ENCODE results near the gene OBSCN.

The OBSCN gene, protein sequence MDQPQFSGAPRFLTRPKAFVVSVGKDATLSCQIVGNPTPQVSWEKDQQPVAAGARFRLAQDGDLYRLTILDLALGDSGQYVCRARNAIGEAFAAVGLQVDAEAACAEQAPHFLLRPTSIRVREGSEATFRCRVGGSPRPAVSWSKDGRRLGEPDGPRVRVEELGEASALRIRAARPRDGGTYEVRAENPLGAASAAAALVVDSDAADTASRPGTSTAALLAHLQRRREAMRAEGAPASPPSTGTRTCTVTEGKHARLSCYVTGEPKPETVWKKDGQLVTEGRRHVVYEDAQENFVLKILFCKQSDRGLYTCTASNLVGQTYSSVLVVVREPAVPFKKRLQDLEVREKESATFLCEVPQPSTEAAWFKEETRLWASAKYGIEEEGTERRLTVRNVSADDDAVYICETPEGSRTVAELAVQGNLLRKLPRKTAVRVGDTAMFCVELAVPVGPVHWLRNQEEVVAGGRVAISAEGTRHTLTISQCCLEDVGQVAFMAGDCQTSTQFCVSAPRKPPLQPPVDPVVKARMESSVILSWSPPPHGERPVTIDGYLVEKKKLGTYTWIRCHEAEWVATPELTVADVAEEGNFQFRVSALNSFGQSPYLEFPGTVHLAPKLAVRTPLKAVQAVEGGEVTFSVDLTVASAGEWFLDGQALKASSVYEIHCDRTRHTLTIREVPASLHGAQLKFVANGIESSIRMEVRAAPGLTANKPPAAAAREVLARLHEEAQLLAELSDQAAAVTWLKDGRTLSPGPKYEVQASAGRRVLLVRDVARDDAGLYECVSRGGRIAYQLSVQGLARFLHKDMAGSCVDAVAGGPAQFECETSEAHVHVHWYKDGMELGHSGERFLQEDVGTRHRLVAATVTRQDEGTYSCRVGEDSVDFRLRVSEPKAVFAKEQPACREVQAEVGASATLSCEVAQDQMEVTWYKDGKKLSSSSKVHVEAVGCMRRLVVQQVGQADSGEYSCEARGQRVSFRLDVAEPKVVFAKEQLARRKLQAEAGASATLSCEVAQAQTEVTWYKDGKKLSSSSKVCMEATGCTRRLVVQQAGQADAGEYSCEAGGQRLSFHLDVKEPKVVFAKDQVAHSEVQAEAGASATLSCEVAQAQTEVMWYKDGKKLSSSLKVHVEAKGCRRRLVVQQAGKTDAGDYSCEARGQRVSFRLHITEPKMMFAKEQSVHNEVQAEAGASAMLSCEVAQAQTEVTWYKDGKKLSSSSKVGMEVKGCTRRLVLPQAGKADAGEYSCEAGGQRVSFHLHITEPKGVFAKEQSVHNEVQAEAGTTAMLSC (N-terminal part only)

DNA sequence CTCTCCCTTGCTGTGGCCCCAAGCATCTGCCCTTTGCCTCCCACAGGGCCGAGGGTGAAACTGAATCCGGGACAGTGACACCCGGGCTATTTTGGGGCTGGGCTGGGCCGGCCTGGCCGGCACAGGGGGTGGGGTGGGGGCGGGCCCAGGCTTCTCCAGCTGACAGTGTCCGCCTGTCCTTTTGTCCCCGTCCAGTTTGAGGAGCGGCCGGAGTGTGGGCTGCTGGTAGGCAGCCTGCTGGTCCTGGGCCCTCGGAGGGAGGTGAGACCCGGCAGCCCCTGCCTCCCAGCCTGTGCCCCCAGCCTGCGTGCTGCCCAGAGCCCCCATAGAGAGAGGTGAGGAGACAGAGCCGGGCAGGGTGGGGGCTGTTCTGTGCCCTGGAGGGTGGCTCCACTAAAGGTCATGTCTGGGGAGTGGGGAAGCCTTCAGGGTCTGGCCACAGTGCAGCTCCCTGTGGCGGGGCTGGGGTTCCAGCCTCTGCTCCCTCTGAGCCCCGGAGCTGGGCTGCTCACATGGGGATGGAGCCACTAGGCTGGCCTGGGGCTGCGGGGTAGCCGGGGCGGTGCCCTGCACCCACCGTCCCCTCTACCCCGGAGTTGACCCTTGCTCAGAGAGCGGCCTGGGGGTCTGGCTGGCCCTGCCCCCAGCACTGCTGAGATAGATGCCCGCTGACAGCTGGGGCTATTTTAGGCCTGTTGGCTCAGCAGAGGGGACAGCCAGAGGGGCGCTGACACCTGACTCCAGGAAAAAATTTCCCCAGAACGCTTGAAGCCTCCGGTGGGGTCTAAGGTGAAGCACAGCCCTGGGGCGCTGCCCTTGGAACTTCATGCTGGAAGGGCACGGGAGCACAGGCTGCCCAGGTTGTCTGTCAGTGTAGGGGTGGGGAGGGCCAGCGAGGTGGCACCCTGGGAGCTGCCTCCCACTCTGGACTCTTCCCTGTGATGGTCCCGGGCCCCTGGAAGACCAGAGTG lies at the start of gene OBSCN:
Gene OBSCN, plus strand, starts transcription at position 194 of the 971 bp plus-strand sequence. CDS start 3,740 bp downstream, outside the sequence.
- in situ Hi-C loops (cut with HindIII; ENCODE audit: low sequenced_read_pairs): no loop called here

DNA sequence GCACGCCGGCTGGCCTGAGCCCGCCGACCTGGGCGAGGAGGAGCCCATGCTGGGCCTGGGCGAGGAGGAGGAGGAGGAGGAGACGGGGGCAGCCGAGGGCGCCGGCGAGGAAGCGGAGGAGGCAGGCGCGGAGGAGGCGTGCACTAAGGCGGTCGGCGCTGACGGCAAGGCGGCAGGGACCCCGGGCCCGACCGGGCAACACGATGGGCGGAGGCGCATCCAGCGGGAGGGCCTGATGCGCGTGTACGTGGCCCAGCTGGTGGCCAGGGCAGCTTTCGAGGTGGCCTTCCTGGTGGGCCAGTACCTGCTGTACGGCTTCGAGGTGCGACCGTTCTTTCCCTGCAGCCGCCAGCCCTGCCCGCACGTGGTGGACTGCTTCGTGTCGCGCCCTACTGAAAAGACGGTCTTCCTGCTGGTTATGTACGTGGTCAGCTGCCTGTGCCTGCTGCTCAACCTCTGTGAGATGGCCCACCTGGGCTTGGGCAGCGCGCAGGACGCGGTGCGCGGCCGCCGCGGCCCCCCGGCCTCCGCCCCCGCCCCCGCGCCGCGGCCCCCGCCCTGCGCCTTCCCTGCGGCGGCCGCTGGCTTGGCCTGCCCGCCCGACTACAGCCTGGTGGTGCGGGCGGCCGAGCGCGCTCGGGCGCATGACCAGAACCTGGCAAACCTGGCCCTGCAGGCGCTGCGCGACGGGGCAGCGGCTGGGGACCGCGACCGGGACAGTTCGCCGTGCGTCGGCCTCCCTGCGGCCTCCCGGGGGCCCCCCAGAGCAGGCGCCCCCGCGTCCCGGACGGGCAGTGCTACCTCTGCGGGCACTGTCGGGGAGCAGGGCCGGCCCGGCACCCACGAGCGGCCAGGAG lies 49.5 kb upstream of the OBSCN start:
- in situ Hi-C loops (cut with HindIII; ENCODE audit: low sequenced_read_pairs): no loop called here

DNA sequence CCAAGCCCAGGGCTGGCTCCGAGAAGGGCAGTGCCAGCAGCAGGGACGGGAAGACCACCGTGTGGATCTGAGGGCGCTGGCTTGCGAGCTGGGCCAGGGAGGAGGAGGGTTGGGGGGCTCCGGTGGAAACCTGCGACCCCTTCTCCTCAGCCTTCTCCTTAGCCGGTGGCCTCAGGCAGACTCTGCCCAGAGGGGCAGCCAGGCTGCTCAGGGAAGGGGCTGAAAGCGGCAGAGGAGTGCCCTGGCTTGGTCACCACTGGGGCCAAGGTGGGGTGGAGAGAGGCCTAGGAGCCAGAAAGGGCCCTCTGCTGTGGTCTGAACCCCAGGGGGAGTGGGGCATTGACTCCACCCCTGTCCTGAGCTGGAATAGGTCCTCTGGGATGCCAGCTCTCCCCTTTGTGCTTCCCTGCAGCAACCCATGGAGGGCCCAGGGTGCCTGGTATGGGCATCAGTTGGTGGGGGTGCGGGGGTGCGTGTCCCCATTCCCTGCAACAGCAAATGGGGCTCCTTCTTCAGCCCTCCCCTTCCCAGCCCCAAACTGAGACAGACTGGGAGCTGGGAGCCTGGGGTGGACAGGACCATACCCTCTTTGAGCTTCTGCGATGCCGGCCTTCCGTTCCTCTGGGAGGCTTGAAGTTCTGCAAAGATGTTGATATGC lies 48.7 kb upstream of the OBSCN start:
- in situ Hi-C loops (cut with HindIII; ENCODE audit: low sequenced_read_pairs): no loop called here

DNA sequence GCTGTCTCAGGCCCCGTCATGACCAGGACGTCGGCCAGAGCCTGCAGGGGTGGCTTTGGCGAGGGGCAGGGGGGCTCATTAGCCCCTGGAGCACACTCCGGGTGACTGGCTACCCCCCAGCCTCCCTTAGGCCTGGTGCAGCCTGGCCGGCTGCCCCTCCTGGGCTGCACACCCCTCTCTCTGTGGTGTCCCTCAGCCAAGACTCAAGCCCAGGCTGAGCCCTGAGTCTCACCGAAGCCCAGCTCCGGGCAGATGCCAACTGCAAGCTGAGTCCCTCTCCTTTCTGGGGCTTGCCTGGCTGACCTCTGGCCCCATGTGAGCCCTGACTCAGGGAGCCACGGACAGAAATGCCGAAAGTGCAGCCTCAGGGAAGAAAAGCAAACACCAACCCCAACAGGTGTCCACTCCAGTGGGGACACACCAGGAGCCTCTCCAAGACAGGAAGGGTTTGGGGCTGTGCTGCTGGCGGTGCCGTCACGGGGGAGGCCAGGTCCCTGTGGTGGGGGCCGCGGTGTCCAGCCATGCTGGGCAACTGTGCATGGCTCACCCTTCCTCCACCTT lies 47.6 kb upstream of the OBSCN start:
- in situ Hi-C loops (cut with HindIII; ENCODE audit: low sequenced_read_pairs): no loop called here

DNA sequence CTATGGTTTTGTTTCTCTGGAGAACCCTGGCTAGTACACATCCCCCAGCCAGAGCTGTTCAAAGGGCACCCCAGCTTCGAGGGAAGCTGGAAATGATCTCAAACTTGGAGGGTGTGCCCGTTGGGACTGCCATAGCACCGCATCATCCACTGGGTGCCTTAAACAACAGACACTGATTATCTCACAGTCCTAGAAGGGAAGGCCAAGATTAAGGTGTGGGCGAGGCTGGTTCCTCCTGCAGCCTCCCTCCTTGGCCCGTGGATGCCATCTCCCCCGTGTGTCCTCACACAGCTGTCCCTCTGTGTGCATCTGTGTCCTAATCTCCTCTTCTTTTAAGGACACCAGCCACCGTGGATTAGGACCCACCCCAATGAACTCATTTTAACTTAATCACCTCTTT lies 46.5 kb upstream of the OBSCN start:
- in situ Hi-C loops (cut with HindIII; ENCODE audit: low sequenced_read_pairs): no loop called here

DNA sequence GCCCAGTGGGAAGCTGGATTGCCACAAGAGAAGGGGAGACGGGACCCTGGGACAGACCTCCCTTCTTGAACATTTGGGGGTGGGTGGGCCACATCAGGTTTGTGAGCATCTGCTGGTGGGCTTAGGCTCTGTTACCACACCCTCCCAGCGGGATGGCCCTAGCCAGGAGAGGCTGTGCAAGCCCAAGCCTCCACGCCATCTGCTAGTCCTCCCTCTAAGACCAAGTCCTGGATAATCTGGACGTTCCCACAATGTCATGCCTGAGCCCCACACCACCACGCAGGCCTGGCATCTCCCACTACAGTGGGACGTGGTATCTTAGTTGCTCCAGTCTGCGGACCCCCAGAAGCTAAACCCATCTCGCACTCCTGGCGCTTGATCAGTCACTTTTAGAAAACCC lies 46.0 kb upstream of the OBSCN start:
- in situ Hi-C loops (cut with HindIII; ENCODE audit: low sequenced_read_pairs): no loop called here

DNA sequence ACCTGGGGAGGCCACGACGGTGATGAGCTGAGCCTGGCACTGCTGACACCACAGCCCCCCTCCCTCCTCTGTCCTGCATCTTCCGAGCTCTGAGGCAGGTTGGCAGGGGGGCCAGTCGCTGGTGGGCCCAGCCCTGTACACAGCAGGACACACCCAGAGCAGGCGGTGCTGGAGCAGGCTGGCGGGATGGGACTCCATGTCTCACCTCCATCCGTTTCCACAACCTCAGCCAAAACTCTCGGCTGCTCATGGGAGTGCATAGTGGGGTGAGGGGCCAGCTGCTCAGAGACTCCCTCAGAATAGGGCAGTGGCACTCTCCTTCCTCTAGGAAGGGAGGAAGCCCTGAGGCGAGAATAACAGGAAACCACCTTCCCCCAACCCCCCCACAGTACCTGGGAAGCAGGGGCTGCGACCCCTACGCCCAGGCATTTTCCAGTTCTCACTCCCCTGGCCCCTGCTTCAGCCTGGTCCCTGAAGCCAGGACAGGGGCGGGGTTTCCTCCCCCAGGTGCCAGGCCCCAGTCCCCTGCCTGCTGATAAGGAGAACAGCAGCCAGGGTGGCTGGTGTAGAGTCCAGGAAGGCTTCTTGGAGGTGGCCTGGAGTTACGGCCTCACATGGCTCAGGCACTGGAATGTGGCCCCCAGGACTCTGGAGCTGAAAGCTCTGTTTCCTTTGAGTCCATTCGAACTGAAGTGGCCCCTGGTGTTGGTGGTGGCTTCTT lies 45.4 kb upstream of the OBSCN start:
- in situ Hi-C loops (cut with HindIII; ENCODE audit: low sequenced_read_pairs): no loop called here

DNA sequence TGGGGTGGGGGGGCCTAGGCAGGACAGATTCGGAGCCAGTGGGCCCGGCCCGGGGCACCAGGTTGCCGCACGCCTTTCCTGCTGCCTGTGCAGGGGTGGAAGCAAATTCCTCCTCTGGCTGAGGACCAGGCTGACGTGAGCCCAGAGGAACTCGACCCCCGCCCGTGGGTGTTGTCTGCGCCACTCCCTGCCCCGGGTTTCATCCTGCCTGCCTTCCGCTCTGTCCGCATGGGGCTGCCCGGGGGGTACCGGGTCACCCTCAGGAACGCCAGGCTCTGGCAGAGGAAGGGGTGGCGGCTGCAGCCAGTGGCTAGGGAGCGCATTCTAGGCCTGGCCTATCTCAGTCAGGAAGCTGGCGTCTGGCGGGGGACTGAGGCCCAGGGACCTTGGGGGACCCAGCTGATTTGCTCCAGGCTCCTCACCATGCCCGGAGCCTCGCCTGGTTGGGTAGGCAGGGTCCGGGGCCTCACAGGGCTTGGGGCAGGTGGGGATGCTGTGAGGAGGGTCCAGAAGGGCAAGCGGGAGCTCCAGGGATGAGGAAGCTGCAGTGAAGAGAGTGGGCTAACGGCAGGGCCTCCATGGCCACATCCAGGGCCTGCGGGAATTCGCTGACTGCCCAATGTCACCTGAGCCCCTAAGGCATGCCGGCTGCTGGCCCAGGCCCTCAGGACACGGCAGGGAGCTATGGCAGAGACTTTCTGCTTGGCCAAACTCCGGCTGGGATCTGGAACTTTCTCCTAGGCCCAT lies 44.7 kb upstream of the OBSCN start:
- in situ Hi-C loops (cut with HindIII; ENCODE audit: low sequenced_read_pairs): no loop called here

DNA sequence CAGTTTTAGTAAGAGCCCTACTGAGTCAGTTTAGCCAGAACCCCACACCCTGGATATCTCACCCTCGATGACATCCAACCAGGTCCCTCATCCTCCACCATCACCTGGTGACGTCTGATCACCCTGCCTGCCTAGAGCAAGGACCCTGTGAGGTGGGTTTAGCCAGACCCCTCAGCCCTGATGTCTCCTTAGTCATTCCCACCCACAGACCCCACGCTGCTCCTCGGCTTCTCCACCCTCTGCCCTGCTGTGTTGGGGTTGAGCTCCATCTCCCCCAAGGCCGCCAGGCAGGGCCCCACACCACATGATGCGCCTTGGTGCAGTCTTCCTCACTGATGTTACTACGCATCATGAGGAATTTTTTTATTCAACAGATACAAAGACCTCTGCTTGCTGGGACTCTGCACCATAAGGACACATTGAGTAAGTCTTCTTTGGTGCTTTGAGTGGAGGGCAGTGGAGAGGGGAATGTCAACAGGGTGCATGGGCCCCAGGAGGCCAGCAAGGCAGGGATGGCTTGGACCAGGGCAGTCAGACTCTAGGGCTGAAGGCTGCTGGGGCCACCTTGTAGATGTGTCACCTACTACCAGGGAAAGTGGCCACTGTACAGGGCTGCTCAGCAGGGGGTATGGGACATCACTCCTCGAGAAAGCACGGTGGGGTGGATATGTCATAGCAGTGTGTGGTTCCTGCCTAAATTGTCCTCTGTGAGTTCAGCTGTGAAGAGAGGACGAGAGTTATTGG lies 43.9 kb upstream of the OBSCN start:
- in situ Hi-C loops (cut with HindIII; ENCODE audit: low sequenced_read_pairs): no loop called here

DNA sequence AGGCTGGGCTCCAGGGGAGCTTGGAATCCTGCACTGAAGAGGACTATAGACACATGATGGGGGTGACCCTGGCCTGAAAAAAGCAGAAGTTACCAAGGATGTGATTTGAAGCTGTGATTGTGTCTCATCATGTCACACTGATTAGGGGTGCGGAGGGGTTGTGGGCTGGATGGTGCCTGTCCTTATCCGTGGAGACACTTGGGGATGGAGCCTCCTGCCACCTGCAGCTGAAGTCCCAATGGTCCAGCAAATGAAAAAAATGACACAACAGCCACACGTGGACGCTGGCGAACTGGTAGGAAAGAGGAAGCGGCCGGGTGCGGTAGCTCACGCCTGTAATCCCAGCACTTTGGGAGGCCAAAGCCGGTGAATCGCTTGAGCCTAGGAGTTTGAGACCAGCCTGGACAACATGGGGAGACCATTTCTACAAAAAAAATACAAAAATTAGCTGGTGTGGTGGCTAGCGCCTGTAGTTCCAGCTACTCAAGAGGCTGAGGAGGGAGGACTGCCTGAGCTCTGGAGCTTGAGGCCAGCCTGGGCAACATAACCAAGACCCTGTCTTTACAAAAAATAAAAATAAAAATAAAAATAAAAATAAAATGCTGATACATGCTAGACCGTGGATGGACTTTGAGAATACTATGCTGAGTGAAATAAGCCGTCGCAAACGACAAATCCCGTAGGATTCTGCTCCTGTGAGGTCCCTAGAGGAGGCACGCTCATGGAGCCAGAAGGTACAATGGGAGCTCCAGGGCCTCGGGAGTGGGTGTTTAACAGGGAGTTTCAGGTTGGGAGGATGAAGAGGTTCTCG lies 43.1 kb upstream of the OBSCN start:
- in situ Hi-C loops (cut with HindIII; ENCODE audit: low sequenced_read_pairs): no loop called here

DNA sequence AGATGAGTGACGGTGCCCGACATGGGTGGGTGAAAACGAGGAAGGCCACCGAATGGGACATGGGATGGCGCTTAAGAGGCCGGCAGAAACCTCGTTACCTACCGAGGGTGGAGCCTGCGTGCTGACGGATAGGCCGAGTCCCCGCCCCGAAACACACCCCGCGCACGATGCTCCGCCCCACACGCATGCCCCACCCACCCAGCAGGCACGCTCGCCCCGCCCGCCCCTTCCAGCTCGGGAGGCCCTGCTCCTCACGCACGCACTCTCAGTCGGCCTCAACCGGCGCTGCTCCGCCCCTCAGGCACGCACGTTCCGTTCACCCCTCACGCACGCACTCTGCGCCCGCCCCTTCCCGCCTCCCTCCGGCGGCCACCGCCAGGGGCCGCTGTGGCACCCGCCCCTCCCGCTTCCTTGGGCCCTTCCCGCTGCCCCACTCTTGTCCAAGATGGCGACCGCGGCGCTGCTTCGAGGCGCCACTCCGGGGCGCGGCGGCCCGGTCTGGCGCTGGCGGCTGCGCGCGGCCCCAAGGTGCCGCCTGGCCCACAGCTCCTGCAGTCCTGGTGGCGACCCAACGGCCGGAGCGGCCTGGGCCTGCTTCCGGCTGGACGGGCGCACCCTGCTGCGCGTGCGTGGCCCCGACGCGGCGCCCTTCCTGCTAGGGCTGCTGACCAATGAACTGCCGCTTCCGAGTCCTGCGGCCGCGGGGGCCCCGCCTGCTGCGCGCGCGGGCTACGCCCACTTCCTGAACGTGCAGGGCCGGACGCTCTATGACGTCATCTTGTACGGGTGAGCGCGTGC lies 42.3 kb upstream of the OBSCN start, which contains the start of gene IBA57:
Gene IBA57, plus strand, starts transcription at position 433 of the 798 bp plus-strand sequence. Its CDS starts 13 bp downstream, at position 446.
- in situ Hi-C loops (cut with HindIII; ENCODE audit: low sequenced_read_pairs): no loop called here

DNA sequence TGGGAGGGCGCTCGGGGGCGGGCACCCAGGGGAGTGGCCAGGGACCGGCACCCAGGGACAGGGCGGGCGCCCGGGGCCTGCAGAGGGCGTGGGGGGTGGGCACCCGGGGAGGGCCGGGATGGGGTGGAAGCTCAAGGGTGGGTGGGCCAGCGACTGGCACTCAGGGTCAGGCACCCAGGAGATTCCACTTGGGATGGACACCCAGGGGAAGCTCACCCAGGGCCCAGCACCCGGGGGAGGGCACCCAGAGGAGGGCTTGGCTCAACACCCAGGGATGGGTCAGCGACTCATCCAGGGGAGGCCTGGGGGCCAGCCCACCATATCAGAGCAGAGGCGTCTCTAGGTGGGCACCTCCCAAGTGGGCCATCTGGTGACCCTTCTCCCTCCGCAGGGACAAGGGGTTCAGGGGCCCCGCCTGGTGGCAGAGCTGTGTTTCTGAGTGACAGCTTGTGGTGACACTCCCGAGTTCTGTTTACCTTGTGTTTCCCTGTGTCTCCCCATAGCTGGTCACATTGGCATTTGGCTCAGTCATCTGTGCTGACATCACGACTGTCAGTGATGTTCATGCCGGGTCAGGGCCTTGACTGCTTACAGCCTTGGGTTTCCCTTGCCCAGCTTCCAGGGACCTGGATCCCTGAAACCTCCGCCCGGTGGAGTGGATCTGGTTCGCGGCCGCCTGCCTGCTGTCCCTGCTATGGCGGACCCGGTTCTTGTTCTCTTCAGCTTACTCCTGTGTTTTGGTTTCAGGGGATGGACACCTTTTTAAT lies 41.5 kb upstream of the OBSCN start:
- in situ Hi-C loops (cut with HindIII; ENCODE audit: low sequenced_read_pairs): no loop called here

DNA sequence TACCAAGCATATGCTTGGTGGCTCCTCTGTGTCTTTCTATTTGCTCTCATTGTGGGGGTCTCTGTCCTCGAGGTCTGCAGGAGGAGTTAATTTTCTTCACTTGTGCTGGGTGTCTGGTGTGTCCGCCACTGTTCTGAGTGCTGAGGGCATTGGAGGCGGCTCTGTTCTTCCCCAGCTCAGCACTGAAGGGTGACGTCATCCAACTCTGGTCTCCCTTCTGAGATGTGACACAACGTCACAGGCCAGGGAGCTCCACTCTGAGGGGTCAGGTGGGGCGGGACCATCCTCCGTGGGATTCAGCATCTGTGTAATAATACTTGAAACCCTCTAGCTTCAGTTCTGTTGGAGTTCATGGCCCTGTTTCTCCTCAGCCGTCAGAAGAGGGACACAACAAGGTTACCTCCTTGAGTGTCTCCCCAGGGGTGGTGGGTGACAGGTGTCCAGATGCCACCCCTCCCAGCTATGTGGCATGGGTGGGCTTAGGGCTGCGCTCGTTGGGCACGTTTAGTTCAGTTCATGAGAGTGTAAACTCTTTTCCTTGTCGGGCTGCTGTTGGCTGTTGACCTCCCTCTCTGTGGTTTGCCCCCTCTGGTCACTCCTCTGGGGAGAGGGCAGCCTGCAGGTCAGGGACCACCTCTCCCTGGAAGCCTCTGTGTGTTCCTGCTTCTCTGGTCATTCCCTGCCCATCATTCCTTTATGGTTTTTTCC lies 39.1 kb upstream of the OBSCN start:
- in situ Hi-C loops (cut with HindIII; ENCODE audit: low sequenced_read_pairs): no loop called here

Data from DLD1 (cell line).